OCI-LY1 (cell line): Measurements from ENCODE around the gene COPZ1.

Experiments
- EZH2 ChIP-seq: fragments of 200-600 bp; sonication (generic), shearing (Covaris generic); IDR thresholded peaks from 2 replicates; pipeline ENCODE4 v1.8.0; 2017; ENCODE audit warnings: borderline replicate concordance, mixed run types, mild to moderate bottlenecking, antibody characterized with exemption, low read length, moderate library complexity, mixed read lengths
- TF ChIP-seq, protein P1 (sequence below): fragments of 200-600 bp; sonication (generic), shearing (Covaris generic); IDR thresholded peaks from 2 replicates; pipeline ENCODE4 v1.5.1; 2017; ENCODE audit warnings: mild to moderate bottlenecking, antibody characterized with exemption, low read length, moderate library complexity, mixed read lengths

GRCh38 chr12:54390176-54390667, 65.3 kb downstream of the COPZ1 start:
- TF ChIP-seq, protein P1, sequence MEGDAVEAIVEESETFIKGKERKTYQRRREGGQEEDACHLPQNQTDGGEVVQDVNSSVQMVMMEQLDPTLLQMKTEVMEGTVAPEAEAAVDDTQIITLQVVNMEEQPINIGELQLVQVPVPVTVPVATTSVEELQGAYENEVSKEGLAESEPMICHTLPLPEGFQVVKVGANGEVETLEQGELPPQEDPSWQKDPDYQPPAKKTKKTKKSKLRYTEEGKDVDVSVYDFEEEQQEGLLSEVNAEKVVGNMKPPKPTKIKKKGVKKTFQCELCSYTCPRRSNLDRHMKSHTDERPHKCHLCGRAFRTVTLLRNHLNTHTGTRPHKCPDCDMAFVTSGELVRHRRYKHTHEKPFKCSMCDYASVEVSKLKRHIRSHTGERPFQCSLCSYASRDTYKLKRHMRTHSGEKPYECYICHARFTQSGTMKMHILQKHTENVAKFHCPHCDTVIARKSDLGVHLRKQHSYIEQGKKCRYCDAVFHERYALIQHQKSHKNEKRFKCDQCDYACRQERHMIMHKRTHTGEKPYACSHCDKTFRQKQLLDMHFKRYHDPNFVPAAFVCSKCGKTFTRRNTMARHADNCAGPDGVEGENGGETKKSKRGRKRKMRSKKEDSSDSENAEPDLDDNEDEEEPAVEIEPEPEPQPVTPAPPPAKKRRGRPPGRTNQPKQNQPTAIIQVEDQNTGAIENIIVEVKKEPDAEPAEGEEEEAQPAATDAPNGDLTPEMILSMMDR = no peak
- TF ChIP-seq EZH2 = no peak
